Loucy (cell line): Measurements from ENCODE around the gene DLL4.

Source experiments
- EZH2phosphoT487 ChIP-seq: fragments of 200-600 bp; IDR thresholded peaks from 2 replicates; pipeline ENCODE4 v1.6.1; 2018; ENCODE audit warnings: antibody characterized with exemption, mild to moderate bottlenecking, moderate library complexity, borderline replicate concordance
- TF ChIP-seq, protein P1 (sequence below): fragments of 200-600 bp; sonication (generic); conservative IDR thresholded peaks from 2 replicates; pipeline ENCODE4 v1.5.1; 2014; ENCODE audit warnings: mild to moderate bottlenecking, antibody characterized with exemption, low read length

DNA sequence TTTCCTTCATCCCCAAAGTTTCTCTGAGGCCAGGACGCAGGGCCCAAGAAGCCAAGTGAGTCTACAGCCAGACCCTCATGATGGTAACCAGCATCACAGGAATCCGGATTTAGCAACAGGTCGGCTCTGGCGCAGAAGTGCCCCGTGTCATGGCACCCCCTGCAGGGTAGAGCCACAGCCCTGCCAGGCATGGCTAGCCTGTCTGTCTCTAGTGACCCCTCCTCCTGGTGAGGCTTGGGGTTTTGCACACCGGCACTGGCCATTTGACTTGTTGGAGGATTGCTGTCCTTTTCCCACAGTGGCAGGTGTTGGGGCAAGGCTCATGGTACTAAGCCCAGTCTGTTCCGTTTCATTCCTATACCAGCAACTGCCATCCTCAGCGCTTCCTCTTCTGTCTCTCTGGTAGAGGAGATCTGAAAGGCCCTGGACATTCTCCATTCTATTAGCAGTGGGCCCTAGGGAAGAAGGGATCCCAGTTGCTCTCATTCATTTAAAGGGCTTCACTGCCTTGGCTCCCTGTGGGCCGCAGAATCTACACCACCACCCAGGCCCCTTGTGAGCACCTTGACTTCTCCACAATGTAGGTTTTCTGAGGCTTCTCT is 14.7 kb downstream of the DLL4 start:
- TF ChIP-seq, protein P1, sequence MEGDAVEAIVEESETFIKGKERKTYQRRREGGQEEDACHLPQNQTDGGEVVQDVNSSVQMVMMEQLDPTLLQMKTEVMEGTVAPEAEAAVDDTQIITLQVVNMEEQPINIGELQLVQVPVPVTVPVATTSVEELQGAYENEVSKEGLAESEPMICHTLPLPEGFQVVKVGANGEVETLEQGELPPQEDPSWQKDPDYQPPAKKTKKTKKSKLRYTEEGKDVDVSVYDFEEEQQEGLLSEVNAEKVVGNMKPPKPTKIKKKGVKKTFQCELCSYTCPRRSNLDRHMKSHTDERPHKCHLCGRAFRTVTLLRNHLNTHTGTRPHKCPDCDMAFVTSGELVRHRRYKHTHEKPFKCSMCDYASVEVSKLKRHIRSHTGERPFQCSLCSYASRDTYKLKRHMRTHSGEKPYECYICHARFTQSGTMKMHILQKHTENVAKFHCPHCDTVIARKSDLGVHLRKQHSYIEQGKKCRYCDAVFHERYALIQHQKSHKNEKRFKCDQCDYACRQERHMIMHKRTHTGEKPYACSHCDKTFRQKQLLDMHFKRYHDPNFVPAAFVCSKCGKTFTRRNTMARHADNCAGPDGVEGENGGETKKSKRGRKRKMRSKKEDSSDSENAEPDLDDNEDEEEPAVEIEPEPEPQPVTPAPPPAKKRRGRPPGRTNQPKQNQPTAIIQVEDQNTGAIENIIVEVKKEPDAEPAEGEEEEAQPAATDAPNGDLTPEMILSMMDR = no peak
- no peak for TF ChIP-seq EZH2phosphoT487
